ENCODE results near the gene TMEM269. TPM values are rescaled to one million over a fixed set of nuclear protein-coding genes. Genes with fewer than 3 reads are reported as not detected.

TMEM269 gene, protein sequence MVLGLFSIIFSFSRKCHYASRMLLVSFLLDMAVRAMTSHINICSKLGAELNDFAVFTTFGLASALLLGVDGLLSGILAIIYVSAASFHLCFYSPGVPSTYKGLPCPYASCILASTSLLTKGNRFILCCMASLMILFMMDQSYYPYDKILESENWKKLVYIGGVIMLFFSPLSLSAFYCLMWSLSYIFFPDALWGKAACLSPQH
- total RNA-seq (2011; cell fraction: chromatin; rRNA removed; ENCODE audit: low replicate concordance), result 0.53 and 2.8 TPM in 2 replicates
- 1.0 and 1.2 TPM in 2 replicates for total RNA-seq (2011; cell fraction: nucleolus; rRNA removed)
- total RNA-seq (2011; cell fraction: nucleoplasm; rRNA removed), result 1.4 and 1.8 TPM in 2 replicates
- total RNA-seq (2014; rRNA removed) (0.08 and 0.09 TPM in 2 replicates), total RNA-seq (2014; rRNA removed; fragmentation: Illumina TruSeq; extraction: Trizol) (0.18 and 0.22 TPM in 2 replicates), total RNA-seq (2015; rRNA removed; fragmentation: Illumina TruSeq; extraction: Trizol) (0.04 and 0.22 TPM in 2 replicates), total RNA-seq (2021) (0.27 and 0.34 TPM in 2 replicates), polyA plus RNA-seq (2011; rRNA removed) (0.49 and 0.58 TPM in 2 replicates), polyA plus RNA-seq (2014; fragmentation: Illumina TruSeq; extraction: Trizol) (0.21 and 0.27 TPM in 2 replicates), polyA plus RNA-seq (2014; fragmentation: Nextera tagmentation; extraction: Ambion mirVana) (under 1 TPM; 0.18 to 0.21 TPM), polyA plus RNA-seq (2014; rRNA removed) (0.09 TPM in 2 replicates), polyA minus RNA-seq (2011; rRNA and poly(A)+ RNA removed) (0.25 and 0.75 TPM in 2 replicates), Bru-seq, nascent RNA (percentile 44 among the genes with signal in this experiment), BruChase-seq, experiment 1, labeled RNA remaining after a 2-hour chase (percentile 54 among the genes with signal in this experiment), BruChase-seq, experiment 2, labeled RNA remaining after a 6-hour chase (percentile 61 among the genes with signal in this experiment)
- polyA plus RNA-seq (2011; cell fraction: cytosol; rRNA removed), result 0.07 and 0.19 TPM in 2 replicates
- 0.61 and 1.6 TPM in 2 replicates for polyA plus RNA-seq (2011; cell fraction: nucleus; rRNA removed)
- 0.14 and 0.35 TPM in 2 replicates for polyA plus RNA-seq (2012)
- not detected in 2 replicates for polyA minus RNA-seq (2011; cell fraction: cytosol; rRNA and poly(A)+ RNA removed)
- polyA minus RNA-seq (2011; cell fraction: nucleus; rRNA and poly(A)+ RNA removed), result 0.54 and 0.78 TPM in 2 replicates
- long read RNA-seq, experiment 1, partial matches to known transcripts, result 0 of 1 reads
- long read RNA-seq, experiment 1, other reads (novel, unspliced or antisense), result 1 of 1 reads
- long read RNA-seq, experiment 2, result 0 reads
- long read RNA-seq, experiment 3, result 0 reads

DNA sequence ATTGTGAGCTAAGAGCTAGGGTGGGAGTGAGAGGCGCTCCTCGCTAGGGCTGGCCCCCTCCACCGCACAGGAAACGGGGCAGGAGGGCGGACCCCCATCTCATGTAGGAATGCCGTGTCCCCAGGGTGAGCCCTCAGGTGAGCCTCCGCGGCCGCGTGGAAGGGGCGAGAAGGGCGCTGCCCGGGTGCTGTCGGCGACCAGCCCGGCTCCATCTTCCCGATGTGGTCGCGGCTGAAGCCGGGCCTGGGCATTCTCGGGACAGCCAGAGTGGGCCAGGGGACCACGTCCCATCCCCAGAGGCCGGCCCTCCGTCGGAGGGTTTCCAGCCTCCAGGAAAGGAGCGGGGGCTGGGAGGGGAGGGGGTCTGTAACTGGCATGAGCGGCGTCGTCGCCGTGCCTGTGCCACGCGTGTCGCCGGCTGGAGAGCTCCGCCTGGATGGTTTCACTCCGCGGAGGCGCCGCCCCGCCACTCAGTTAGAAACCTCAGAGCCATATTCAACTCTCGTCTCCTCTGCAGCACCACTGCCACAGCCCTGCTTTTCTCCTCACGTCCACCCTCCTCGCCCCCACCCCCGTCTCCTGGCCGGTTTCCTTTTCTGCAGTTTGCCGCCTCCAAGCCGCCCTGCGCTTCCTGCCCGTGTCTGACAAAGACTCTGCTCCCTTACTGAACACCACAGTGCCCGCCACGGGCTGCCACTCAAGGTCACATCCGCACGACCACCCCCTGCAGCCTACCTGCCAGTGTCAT lies at the start of gene TMEM269:
TMEM269 (plus strand) TSS at position 46 of the 748 bp plus-strand sequence. CDS start 4,903 bp downstream, outside the sequence.
- in situ Hi-C loops (cut with MboI), result loop anchor here (5.0 kb wide), 1 partner anchor 137 kb away; no protein-coding TSS in a partner anchor
- Histone ChIP-seq H3K4me1 (replicated peaks in 1 of 2; ENCODE audit: control insufficient read depth in 2 of 2, insufficient read depth in 2 of 2, low read length in 2 of 2) (peaks cover 0 to 15% of the 10 kb centered on the region in 2 experiments; a peak in 3 of 5 replicates), H3K9ac (ENCODE audit: insufficient read depth in 1 of 2, low read depth in 2 of 2, low read length in 2 of 2) (no peak within 1 kb of the TSS), H3K36me3 (ENCODE audit: control insufficient read depth, insufficient read depth, low read length) (peaks cover 28% of the 10 kb centered on the region), H3K9me3 (replicated peaks; ENCODE audit: control insufficient read depth, insufficient read depth, low read depth, low read length) (no peaks in the 10 kb centered on the region), H3K4me3 (no peak within 1 kb of the TSS), H3K9me1 (ENCODE audit: control insufficient read depth, insufficient read depth, low read length) (no peaks in the 10 kb centered on the region), H3K27ac (ENCODE audit: extremely low read depth, low read depth, low read length) (no peak within 1 kb of the TSS), H2AFZ (ENCODE audit: low read depth, low read length) (no peak within 1 kb of the TSS), H3K79me2 (ENCODE audit: control insufficient read depth, insufficient read depth, low read length) (no peaks in the 10 kb centered on the region), H4K20me1 (replicated peaks; ENCODE audit: control insufficient read depth, insufficient read depth, low read length) (no peaks in the 10 kb centered on the region), H3K27me3 (ENCODE audit: control insufficient read depth in 2 of 2, insufficient read depth in 2 of 2, low read length in 2 of 2) (no peaks in the 10 kb centered on the region), H3K4me2 (ENCODE audit: insufficient read depth, low read length) (no peak within 1 kb of the TSS)
- ATAC-seq, result no peak
- ChIA-PET CTCF (ENCODE audit: low intra/inter-chr PET ratio) (no interaction called here), POLR2A (interaction anchor here (0.7 to 2.7 kb wide), 3 partner anchors 8 to 550 kb away, joined by 3 to 11 read pairs (median 5); no protein-coding TSS in a partner anchor)
- intact Hi-C loops (cut with micrococcal nuclease), result no loop called here
- FAIRE-seq, result no peak
- no peak for DNase-seq (ENCODE audit: extremely low read depth in 1 of 4, low spot score in 3 of 4)
- no TSS peak for BruUV-seq (replicated peaks)
- TF ChIP-seq MTA2 (IDR thresholded peaks at IDR 0.05; ENCODE audit: low read depth) (no peak), POLR2G (IDR thresholded peaks at IDR 0.05; ENCODE audit: low read depth, low read length) (peak; percentile 71), BRD4 (IDR thresholded peaks at IDR 0.05) (no peak), ZNF57 (CRISPR knock-in tag; IDR thresholded peaks at IDR 0.05) (no peak), ZKSCAN3 (CRISPR knock-in tag; IDR thresholded peaks at IDR 0.05) (no peak), GATAD2A (IDR thresholded peaks at IDR 0.05) (no peak), PHF21A (IDR thresholded peaks at IDR 0.05; ENCODE audit: borderline replicate concordance, low read depth) (no peak), PCBP1 (IDR thresholded peaks at IDR 0.05; ENCODE audit: low read depth, low read length, poor library complexity, severe bottlenecking) (peak; percentile 35), TRIM28 (IDR thresholded peaks at IDR 0.05) (no peak), ZC3H11A (IDR thresholded peaks at IDR 0.05; ENCODE audit: low read depth, low read length) (no peak), JUND (IDR thresholded peaks at IDR 0.05; ENCODE audit: borderline replicate concordance, low read depth, low read length) (no peak), JUND (tag; IDR thresholded peaks at IDR 0.05; ENCODE audit: borderline replicate concordance, low read depth, low read length) (no peak)
- TF ChIP-seq, protein P1, sequence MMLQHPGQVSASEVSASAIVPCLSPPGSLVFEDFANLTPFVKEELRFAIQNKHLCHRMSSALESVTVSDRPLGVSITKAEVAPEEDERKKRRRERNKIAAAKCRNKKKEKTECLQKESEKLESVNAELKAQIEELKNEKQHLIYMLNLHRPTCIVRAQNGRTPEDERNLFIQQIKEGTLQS (IDR thresholded peaks at IDR 0.05), result no peak
- TF ChIP-seq, protein P1 (CRISPR knock-in tag; conservative IDR thresholded peaks at IDR 0.05), result no peak
- TF ChIP-seq, protein P2, sequence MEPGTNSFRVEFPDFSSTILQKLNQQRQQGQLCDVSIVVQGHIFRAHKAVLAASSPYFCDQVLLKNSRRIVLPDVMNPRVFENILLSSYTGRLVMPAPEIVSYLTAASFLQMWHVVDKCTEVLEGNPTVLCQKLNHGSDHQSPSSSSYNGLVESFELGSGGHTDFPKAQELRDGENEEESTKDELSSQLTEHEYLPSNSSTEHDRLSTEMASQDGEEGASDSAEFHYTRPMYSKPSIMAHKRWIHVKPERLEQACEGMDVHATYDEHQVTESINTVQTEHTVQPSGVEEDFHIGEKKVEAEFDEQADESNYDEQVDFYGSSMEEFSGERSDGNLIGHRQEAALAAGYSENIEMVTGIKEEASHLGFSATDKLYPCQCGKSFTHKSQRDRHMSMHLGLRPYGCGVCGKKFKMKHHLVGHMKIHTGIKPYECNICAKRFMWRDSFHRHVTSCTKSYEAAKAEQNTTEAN (CRISPR knock-in tag; IDR thresholded peaks at IDR 0.05), result no peak
- WGBS (ENCODE audit: insufficient coverage, low coverage, missing lambda C conversion rate), result 94% methylated on average over 38 of the region's 54 CpGs
